ENCODE results near the gene SNRK.
"Not testable (repeated sequence)": the region's sequence is repeated elsewhere in the genome, so short reads cannot be mapped to it uniquely, and the experiment has no call there.

SNRK gene

GRCh38 chr3:43348350-43348749, 62.0 kb downstream of the SNRK start:
- no peak for DNase-seq (ENCODE audit: low read depth)

GRCh38 chr3:43348852-43349574, 62.7 kb downstream of the SNRK start:
- DNase-seq (ENCODE audit: low read depth): no peak

GRCh38 chr3:43349716-43350115, 63.4 kb downstream of the SNRK start:
- no peak for DNase-seq (ENCODE audit: low read depth)

GRCh38 chr3:43353393-43353792, 67.1 kb downstream of the SNRK start:
- no peak for DNase-seq (ENCODE audit: low read depth)

GRCh38 chr3:43353923-43354670, 67.8 kb downstream of the SNRK start:
- no peak for DNase-seq (ENCODE audit: low read depth)

- not testable (repeated sequence) for DNase-seq (ENCODE audit: low read depth)
Observed at GRCh38 chr3:43356033-43356432, 69.7 kb downstream of the SNRK start.

GRCh38 chr3:43361077-43361476, 74.7 kb downstream of the SNRK start:
- DNase-seq (ENCODE audit: low read depth): no peak

- DNase-seq (ENCODE audit: low read depth): no peak
Observed at GRCh38 chr3:43362183-43362582, 75.8 kb downstream of the SNRK start.

- no peak for DNase-seq (ENCODE audit: low read depth)
Observed at GRCh38 chr3:43362961-43363360, 76.6 kb downstream of the SNRK start.

GRCh38 chr3:43363621-43364266, 77.4 kb downstream of the SNRK start:
- no peak for DNase-seq (ENCODE audit: low read depth)

GRCh38 chr3:43364494-43364893, 78.2 kb downstream of the SNRK start:
- DNase-seq (ENCODE audit: low read depth): no peak

GRCh38 chr3:43364926-43365325, 78.6 kb downstream of the SNRK start:
- no peak for DNase-seq (ENCODE audit: low read depth)

GRCh38 chr3:43365601-43366305, 79.4 kb downstream of the SNRK start:
- DNase-seq (ENCODE audit: low read depth): no peak

- no peak for DNase-seq (ENCODE audit: low read depth)
Observed at GRCh38 chr3:43366481-43366880, 80.1 kb downstream of the SNRK start.

- no peak for DNase-seq (ENCODE audit: low read depth)
Observed at GRCh38 chr3:43366885-43367284, 80.5 kb downstream of the SNRK start.

- DNase-seq (ENCODE audit: low read depth): no peak
Observed at GRCh38 chr3:43369404-43370292, 83.3 kb downstream of the SNRK start.

- no peak for DNase-seq (ENCODE audit: low read depth)
Observed at GRCh38 chr3:43370293-43370980, 84.1 kb downstream of the SNRK start.

- no peak for DNase-seq (ENCODE audit: low read depth)
Observed at GRCh38 chr3:43371494-43371893, 85.2 kb downstream of the SNRK start.

- DNase-seq (ENCODE audit: low read depth): no peak
Observed at GRCh38 chr3:43372007-43372740, 85.8 kb downstream of the SNRK start.
